Stimulated activated CD8-positive, alpha-beta memory T cell treated with anti-CD3 and anti-CD28 coated beads, Interleukin-12 subunit alpha, Interleukin-12 subunit beta, amount 100 ng/mL, for 4 hours (primary cell): ENCODE results near the gene SEPTIN1.

Experiments
- DNase-seq: peaks from one replicate; pipeline ENCODE4 v3.0.0-alpha.2; 2020; ENCODE audit warnings: low read depth

Gene SEPTIN1

GRCh38 chr16:30377050-30377811, 5.1 kb downstream of the SEPTIN1 start:
- DNase-seq = no peak

- no peak for DNase-seq
Measured at GRCh38 chr16:30376461-30376902, 5.9 kb downstream of the SEPTIN1 start.

- DNase-seq = no peak
Measured at GRCh38 chr16:30375864-30376263, 6.5 kb downstream of the SEPTIN1 start.

- DNase-seq = no peak
Measured at GRCh38 chr16:30374538-30374937, 7.8 kb downstream of the SEPTIN1 start, which contains the start of gene MYL11. Gene MYL11, plus strand, starts transcription at chr16:30374802. Its CDS starts 56 bp downstream, at chr16:30374858.

GRCh38 chr16:30372725-30373124, 9.6 kb downstream of the SEPTIN1 start:
- DNase-seq = no peak

- no peak for DNase-seq
Measured at GRCh38 chr16:30372038-30372712, 10.2 kb downstream of the SEPTIN1 start.

GRCh38 chr16:30371248-30371816, 11.0 kb downstream of the SEPTIN1 start:
- DNase-seq = no peak

GRCh38 chr16:30370456-30371247, 11.7 kb downstream of the SEPTIN1 start, which contains the start of gene TBC1D10B:
Gene TBC1D10B, minus strand, starts transcription at chr16:30370494. Its CDS starts 311 bp downstream, at chr16:30370183.
- DNase-seq = peak; percentile 96

- no peak for DNase-seq
Measured at GRCh38 chr16:30369938-30370455, 12.4 kb downstream of the SEPTIN1 start.

- peak; percentile 14 for DNase-seq
Measured at GRCh38 chr16:30369091-30369937, 13.0 kb downstream of the SEPTIN1 start.

GRCh38 chr16:30368792-30369090, 13.6 kb downstream of the SEPTIN1 start:
- no peak for DNase-seq

- DNase-seq = no peak
Measured at GRCh38 chr16:30368122-30368791, 14.1 kb downstream of the SEPTIN1 start.

- DNase-seq = no peak
Measured at GRCh38 chr16:30367349-30368009, 14.9 kb downstream of the SEPTIN1 start.

GRCh38 chr16:30366511-30366910, 15.8 kb downstream of the SEPTIN1 start:
- DNase-seq = no peak

GRCh38 chr16:30365200-30365599, 17.2 kb downstream of the SEPTIN1 start:
- no peak for DNase-seq

- no peak for DNase-seq
Measured at GRCh38 chr16:30361180-30361579, 21.2 kb downstream of the SEPTIN1 start.

GRCh38 chr16:30359871-30360170, 22.5 kb downstream of the SEPTIN1 start:
- no peak for DNase-seq

GRCh38 chr16:30358990-30359870, 23.1 kb downstream of the SEPTIN1 start:
- DNase-seq = no peak

GRCh38 chr16:30358577-30358936, 23.8 kb downstream of the SEPTIN1 start:
- no peak for DNase-seq
